Measurements from ENCODE around the gene CCDC142. TPM values are rescaled to one million over a fixed set of nuclear protein-coding genes. Genes with fewer than 3 reads are reported as not detected.

Gene CCDC142
- total and polyA plus RNA-seq, 10 of the 15 experiments (the other 5 are each of a cell fraction or from before 2014, with no cell fraction given), result 0.93 to 16.9 (median 9.0) TPM

DNA sequence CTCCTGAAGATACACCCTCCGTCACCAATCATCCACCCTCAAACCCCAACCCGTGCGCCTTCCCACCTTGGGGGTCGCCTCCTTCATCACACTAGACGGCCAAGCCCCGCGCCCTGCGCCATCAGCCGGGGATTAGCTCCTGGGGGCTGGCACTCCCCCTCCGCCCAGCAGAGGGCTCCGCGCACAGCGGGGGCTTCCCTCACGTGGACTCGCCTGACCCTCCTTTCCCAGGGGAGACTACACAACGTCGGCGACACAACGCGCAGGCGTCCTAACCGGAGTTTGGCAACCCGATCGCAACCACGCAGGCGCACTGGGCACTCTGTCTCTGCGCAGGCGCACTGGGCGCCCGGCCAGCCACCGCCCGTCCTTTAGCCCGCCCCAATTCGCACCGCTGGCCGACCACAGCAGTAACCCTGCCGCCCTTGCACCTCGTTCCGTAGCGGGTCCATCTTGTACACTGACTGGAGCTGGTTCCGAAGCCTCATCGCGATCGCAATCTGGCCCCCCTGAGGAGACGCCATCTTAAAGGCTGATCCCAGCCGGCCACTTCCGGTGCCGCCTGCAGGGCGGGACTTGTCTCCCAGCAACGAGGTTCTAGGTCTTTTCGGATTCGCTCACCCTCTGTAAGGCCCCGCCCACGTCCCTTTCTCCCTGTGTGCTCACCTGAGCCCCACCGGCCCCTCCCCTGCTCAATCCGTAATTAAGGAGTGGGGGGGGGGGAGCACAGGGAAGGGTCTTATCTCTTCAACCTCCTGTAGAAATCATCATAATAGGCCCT is 24.5 kb upstream of the CCDC142 start, which contains the start of gene PCGF1 (continued):
- TF ChIP-seq RAD21 (IDR thresholded peaks at IDR 0.05; ENCODE audit: insufficient read depth, low read depth, low read length) (peak; percentile 49), DPF2 (IDR thresholded peaks at IDR 0.05) (peak; percentile 31; the same call in 1 of the 2 replicates), WRNIP1 (IDR thresholded peaks at IDR 0.05; ENCODE audit: borderline replicate concordance, low read depth, low read length) (no peak), BMI1 (IDR thresholded peaks at IDR 0.05; ENCODE audit: borderline replicate concordance) (peak; percentile 95), FOXM1 (IDR thresholded peaks at IDR 0.05; ENCODE audit: low read depth, low read length) (no peak), SKIL (IDR thresholded peaks at IDR 0.05; ENCODE audit: low read depth, poor library complexity, severe bottlenecking) (no peak), MTA2 (IDR thresholded peaks at IDR 0.05; ENCODE audit: low read depth) (no peak), CREM (IDR thresholded peaks at IDR 0.05; ENCODE audit: low read depth) (peak; percentile 59; the same call in 1 of the 2 replicates), PML (IDR thresholded peaks at IDR 0.05; ENCODE audit: low read length) (peak; percentile 67; the same call in 1 of the 2 replicates), SPI1 (IDR thresholded peaks at IDR 0.05; ENCODE audit: borderline replicate concordance, insufficient read depth, low read depth, low read length) (no peak), SUZ12 (IDR thresholded peaks at IDR 0.05; ENCODE audit: unreplicated experiment) (no peak), USF2 (IDR thresholded peaks at IDR 0.05; ENCODE audit: borderline replicate concordance, low read depth, low read length) (peak; percentile 53), ZSCAN29 (IDR thresholded peaks at IDR 0.05) (no peak), ZNF217 (IDR thresholded peaks at IDR 0.05) (no peak), HDGF (IDR thresholded peaks at IDR 0.05) (peak; percentile 91), E4F1 (IDR thresholded peaks at IDR 0.05; ENCODE audit: borderline replicate concordance, partially characterized antibody) (peak; percentile 66), MEF2B (IDR thresholded peaks at IDR 0.05; ENCODE audit: partially characterized antibody, poor library complexity, severe bottlenecking) (peak; percentile 98), PAX5 (IDR thresholded peaks at IDR 0.05; ENCODE audit: borderline replicate concordance, low read depth, low read length) (no peak), TARDBP (IDR thresholded peaks at IDR 0.05; ENCODE audit: borderline replicate concordance) (no peak), TCF12 (IDR thresholded peaks at IDR 0.05; ENCODE audit: low read depth, low read length) (peak; percentile 5; the same call in 1 of the 2 replicates), SIX5 (IDR thresholded peaks at IDR 0.05; ENCODE audit: low read depth, low read length, severe bottlenecking) (no peak), CBX3 (IDR thresholded peaks at IDR 0.05; ENCODE audit: borderline replicate concordance, low read depth) (no peak), SREBF1 (IDR thresholded peaks at IDR 0.05; ENCODE audit: low read length) (no peak), CHD4 (IDR thresholded peaks at IDR 0.05) (no peak)
- TF ChIP-seq, protein P1, sequence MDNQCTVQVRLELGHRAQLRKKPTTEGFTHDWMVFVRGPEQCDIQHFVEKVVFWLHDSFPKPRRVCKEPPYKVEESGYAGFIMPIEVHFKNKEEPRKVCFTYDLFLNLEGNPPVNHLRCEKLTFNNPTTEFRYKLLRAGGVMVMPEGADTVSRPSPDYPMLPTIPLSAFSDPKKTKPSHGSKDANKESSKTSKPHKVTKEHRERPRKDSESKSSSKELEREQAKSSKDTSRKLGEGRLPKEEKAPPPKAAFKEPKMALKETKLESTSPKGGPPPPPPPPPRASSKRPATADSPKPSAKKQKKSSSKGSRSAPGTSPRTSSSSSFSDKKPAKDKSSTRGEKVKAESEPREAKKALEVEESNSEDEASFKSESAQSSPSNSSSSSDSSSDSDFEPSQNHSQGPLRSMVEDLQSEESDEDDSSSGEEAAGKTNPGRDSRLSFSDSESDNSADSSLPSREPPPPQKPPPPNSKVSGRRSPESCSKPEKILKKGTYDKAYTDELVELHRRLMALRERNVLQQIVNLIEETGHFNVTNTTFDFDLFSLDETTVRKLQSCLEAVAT (IDR thresholded peaks at IDR 0.05), result no peak; the same call in 1 of the 2 replicates

All from GM12878 (cell line).